Thymus (tissue), 11 donors: ENCODE data around the gene PCDH9. TPM values are rescaled to one million over a fixed set of nuclear protein-coding genes. Genes with fewer than 3 reads are reported as not detected.

Experiments used
- DNase-seq, 9 donors: peaks; one replicate each; pipeline ENCODE4 v3.0.0-alpha.2; 2013; ENCODE audit warnings: low spot score in 9 of 9, low read depth in 6 of 9, missing footprints in 1 of 9
- H3K27ac ChIP-seq, 2 donors: one replicate each; pipeline ENCODE4 v1.5.1; 2013; ENCODE audit warnings: control low read depth in 1 of 2, low read depth in 1 of 2, low read length in 1 of 2, mild to moderate bottlenecking in 1 of 2, moderate library complexity in 1 of 2
- H3K27me3 ChIP-seq, 2 donors: one replicate each; pipeline ENCODE4 v1.5.1; 2013; ENCODE audit warnings: low read length in 1 of 2; ENCODE audit not compliant: control insufficient read depth in 2 of 2, insufficient read depth in 1 of 2
- H3K36me3 ChIP-seq, 2 donors: one replicate each; pipeline ENCODE4 v1.5.1; 2013; ENCODE audit warnings: low read length in 1 of 2, mild to moderate bottlenecking in 1 of 2, moderate library complexity in 1 of 2; ENCODE audit not compliant: control insufficient read depth in 2 of 2, insufficient read depth in 2 of 2
- H3K4me1 ChIP-seq, 2 donors: one replicate each; pipeline ENCODE4 v1.5.1; 2013; ENCODE audit warnings: low read length in 2 of 2; ENCODE audit not compliant: control insufficient read depth in 2 of 2, insufficient read depth in 2 of 2
- H3K4me3 ChIP-seq, 2 donors: one replicate each; pipeline ENCODE4 v1.5.1; 2013; ENCODE audit warnings: low read length in 2 of 2, control low read depth in 1 of 2, mild to moderate bottlenecking in 1 of 2
- H3K9me3 ChIP-seq, 2 donors: one replicate each; pipeline ENCODE4 v1.5.1; 2013; ENCODE audit warnings: low read length in 1 of 2, mild to moderate bottlenecking in 1 of 2; ENCODE audit not compliant: control insufficient read depth in 2 of 2, insufficient read depth in 1 of 2
- WGBS: extraction: QIAGEN DNeasy Blood & Tissue Kit; methylation state at CpG from one replicate; pipeline ENCODE4 v1.1.7; 2013; 5-methylcytosine and 5-hydroxymethylcytosine counted together
- polyA plus RNA-seq: library from polyadenylated mRNA; stranded (reverse); fragments of 200-250 nt; gene quantifications from one replicate; pipeline ENCODE4 v1.2.3, GENCODE V29; 2013
- total RNA-seq: library from RNA; stranded (reverse); fragments of 120-200 nt; gene quantifications from one replicate; pipeline ENCODE4 v1.2.4, GENCODE V29; 2013
- donor health status: healthy.

PCDH9 gene
- total and polyA plus RNA-seq, 2 donors = 0.82 to 5.0 TPM

GRCh38 chr13:66703597-66703996, 526.5 kb downstream of the PCDH9 start:
- H3K36me3 ChIP-seq = no peaks in the 10 kb centered on the region
- DNase-seq = no peak
- H3K4me1 ChIP-seq = no peaks in the 10 kb centered on the region
- H3K4me3 ChIP-seq = no peak overlapping the region
- no peaks in the 10 kb centered on the region for H3K9me3 ChIP-seq
- H3K27ac ChIP-seq = no peak overlapping the region
- no peaks in the 10 kb centered on the region for H3K27me3 ChIP-seq
- WGBS = 91% methylated on average over 3 of the region's 3 CpGs

DNA sequence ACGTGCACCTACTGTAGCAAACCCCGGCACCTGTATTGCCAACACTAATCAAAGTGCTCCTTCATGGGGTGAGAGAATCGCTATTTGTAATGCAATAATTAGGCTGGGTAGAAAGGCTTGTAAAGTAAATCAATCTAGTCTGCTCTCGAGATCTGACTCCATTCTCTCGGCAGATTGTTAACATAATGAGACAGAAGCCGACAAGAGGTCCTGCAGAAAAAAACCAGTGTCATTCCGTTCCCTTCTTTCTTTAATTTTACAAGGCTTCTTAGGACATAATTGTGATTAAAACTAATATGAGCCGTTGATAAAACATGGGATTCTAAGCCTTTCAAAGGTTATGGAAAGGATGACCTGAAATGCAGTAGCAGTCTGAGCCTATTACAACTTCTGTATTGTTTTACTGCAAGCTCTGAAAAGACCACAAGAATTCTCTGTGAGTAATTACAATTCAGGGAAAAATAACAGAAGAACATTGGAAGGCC, 530.0 kb downstream of the PCDH9 start:
- DNase-seq = no peak
- 96% methylated on average over 8 of the region's 8 CpGs for WGBS

GRCh38 chr13:66693656-66694055, 536.5 kb downstream of the PCDH9 start:
- DNase-seq = no peak
- no peak overlapping the region for H3K4me3 ChIP-seq
- H3K9me3 ChIP-seq = no peaks in the 10 kb centered on the region
- no peaks in the 10 kb centered on the region for H3K36me3 ChIP-seq
- no peak overlapping the region for H3K27ac ChIP-seq
- no peaks in the 10 kb centered on the region for H3K4me1 ChIP-seq
- H3K27me3 ChIP-seq = no peaks in the 10 kb centered on the region

More for the DNA sequence above, 530.0 kb downstream of the PCDH9 start:
- Histone ChIP-seq H3K36me3 (no peaks in the 10 kb centered on the region), H3K27ac (no peak overlapping the region), H3K27me3 (no peaks in the 10 kb centered on the region), H3K4me1 (no peaks in the 10 kb centered on the region), H3K9me3 (no peaks in the 10 kb centered on the region), H3K4me3 (no peak overlapping the region)

GRCh38 chr13:66691149-66691548, 539.0 kb downstream of the PCDH9 start:
- Histone ChIP-seq H3K9me3 (no peaks in the 10 kb centered on the region), H3K4me1 (no peaks in the 10 kb centered on the region), H3K36me3 (no peaks in the 10 kb centered on the region), H3K27ac (no peak overlapping the region), H3K4me3 (no peak overlapping the region), H3K27me3 (no peaks in the 10 kb centered on the region)
- 93% methylated on average over 3 of the region's 3 CpGs for WGBS
- DNase-seq = no peak

- Histone ChIP-seq H3K9me3 (peaks cover 0 to 8% of the 10 kb centered on the region in 2 donors), H3K4me1 (no peaks in the 10 kb centered on the region), H3K36me3 (no peaks in the 10 kb centered on the region), H3K27ac (no peak overlapping the region), H3K4me3 (no peak overlapping the region), H3K27me3 (no peaks in the 10 kb centered on the region)
- DNase-seq = peak in 1 of 9 donors; percentile 35
- WGBS = 78% methylated on average over 4 of the region's 4 CpGs
These were observed 540.5 kb downstream of the PCDH9 start for GRCh38 chr13:66689628-66690027.

DNA sequence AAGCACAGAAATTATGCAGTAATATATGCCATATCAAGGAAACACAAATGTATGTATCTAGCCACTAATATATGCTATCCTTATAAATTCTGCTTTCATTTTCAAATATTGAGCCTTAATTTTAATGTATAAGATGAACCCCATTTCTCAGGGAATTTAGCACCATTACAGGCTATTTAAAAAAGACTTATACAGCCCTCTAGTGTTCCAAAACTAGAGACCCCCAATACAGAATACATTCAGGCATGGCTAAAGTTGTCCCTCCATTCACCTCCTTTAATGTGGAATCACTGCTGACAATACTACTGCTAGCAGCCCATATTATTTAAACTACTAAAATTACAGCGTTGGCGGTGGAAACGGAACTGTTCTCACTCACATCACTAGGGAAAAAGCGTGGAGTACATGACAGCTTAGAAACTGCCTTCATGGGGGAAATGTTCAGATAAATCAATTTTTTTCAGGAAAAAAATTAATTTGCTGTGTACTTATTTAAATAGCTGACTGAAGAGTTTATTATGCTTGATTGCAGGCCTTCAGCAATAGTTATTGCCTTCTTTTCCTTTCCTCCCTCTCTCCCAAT, 541.0 kb downstream of the PCDH9 start:
- Histone ChIP-seq H3K9me3 (peaks cover 0 to 8% of the 10 kb centered on the region in 2 donors), H3K36me3 (no peaks in the 10 kb centered on the region), H3K27ac (no peak overlapping the region), H3K27me3 (no peaks in the 10 kb centered on the region), H3K4me1 (no peaks in the 10 kb centered on the region), H3K4me3 (no peak overlapping the region)
- 94% methylated on average over 4 of the region's 4 CpGs for WGBS
- DNase-seq = no peak

GRCh38 chr13:66681403-66681802, 548.7 kb downstream of the PCDH9 start:
- Histone ChIP-seq H3K27ac (no peak overlapping the region), H3K9me3 (peaks cover 0 to 8% of the 10 kb centered on the region in 2 donors), H3K36me3 (no peaks in the 10 kb centered on the region), H3K4me1 (no peaks in the 10 kb centered on the region), H3K27me3 (no peaks in the 10 kb centered on the region), H3K4me3 (no peak overlapping the region)
- DNase-seq = no peak
- 91% methylated on average over 1 of the region's 1 CpG for WGBS

- Histone ChIP-seq H3K27me3 (no peaks in the 10 kb centered on the region), H3K9me3 (peaks cover 0 to 2% of the 10 kb centered on the region in 2 donors), H3K36me3 (no peaks in the 10 kb centered on the region), H3K4me3 (no peak overlapping the region), H3K4me1 (no peaks in the 10 kb centered on the region), H3K27ac (no peak overlapping the region)
- WGBS = 95% methylated on average over 1 of the region's 1 CpG
- no peak for DNase-seq
These were observed 550.1 kb downstream of the PCDH9 start for GRCh38 chr13:66680031-66680430.

DNA sequence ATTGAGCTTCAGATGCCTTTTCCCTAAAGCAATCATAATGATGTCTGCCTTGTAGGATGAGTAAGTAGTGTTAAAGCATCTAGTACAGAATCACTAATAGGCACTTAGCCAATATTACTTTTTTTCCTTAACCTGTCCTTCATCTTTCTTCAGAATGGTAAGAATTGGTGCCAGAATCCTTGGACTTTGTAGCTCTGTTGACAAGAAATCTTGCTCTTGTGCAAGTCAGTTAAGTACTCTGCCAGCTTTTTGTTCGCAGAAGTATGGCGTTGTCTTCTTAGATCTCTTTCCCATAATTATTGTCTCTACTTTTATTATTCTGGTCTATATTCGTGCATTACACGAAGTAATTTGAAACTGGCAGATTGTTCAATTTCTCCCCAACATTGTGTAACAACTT, 554.5 kb downstream of the PCDH9 start:
- H3K4me3 ChIP-seq = no peak overlapping the region
- 95% methylated on average over 4 of the region's 4 CpGs for WGBS
- H3K9me3 ChIP-seq = no peaks in the 10 kb centered on the region
- no peaks in the 10 kb centered on the region for H3K36me3 ChIP-seq
- H3K27me3 ChIP-seq = no peaks in the 10 kb centered on the region
- DNase-seq = no peak
- no peaks in the 10 kb centered on the region for H3K4me1 ChIP-seq
- H3K27ac ChIP-seq = no peak overlapping the region
